Motor neuron (in vitro differentiated cells): ENCODE data around the gene KLC1. TPM values are rescaled to one million over a fixed set of nuclear protein-coding genes. Genes with fewer than 3 reads are reported as not detected.

Source experiments
- ATAC-seq, 8 experiments: fragments of 200-7000 bp; cut with Tn5 transposase; replicated peaks in 6 of 8; 2 replicates each; pipeline ENCODE4 v1.8.0; 2021; ENCODE audit warnings: mild to moderate bottlenecking in 8 of 8, moderate library complexity in 8 of 8
- H3K27ac ChIP-seq, 2 donors: fragments of 250-450 bp; sonication (Bioruptor Pico); 2 replicates each; pipeline ENCODE4 v1.9.0; 2021; ENCODE audit warnings: antibody characterized with exemption in 2 of 2, mild to moderate bottlenecking in 2 of 2, moderate library complexity in 1 of 2
- H3K4me1 ChIP-seq, 2 donors: fragments of 250-450 bp; sonication (Bioruptor Pico); replicated peaks in 1 of 2; 2 replicates each; pipeline ENCODE4 v1.6.1; 2021; ENCODE audit warnings: antibody characterized with exemption in 2 of 2, mild to moderate bottlenecking in 2 of 2, moderate library complexity in 1 of 2
- H3K4me3 ChIP-seq, 5 donors: fragments of 250-450 bp; sonication (Bioruptor Pico); 2 replicates each; pipeline ENCODE4 v1.9.0; 2021; ENCODE audit warnings: antibody characterized with exemption in 5 of 5, mild to moderate bottlenecking in 5 of 5, moderate library complexity in 4 of 5
- WGBS, 10 experiments: fragments of 450-650 bp; shearing (Covaris generic); methylation state at CpG; one replicate each; pipeline ENCODE4 v1.0.0; 2022; 5-methylcytosine and 5-hydroxymethylcytosine counted together
- in situ Hi-C, 9 experiments: fragments of 400-800 bp; cut with MboI; loops; one replicate each; pipeline ENCODE4 v1.15.0; 2021; ENCODE audit warnings: low sequenced_read_pairs in 9 of 9, low pct_unique_long_range_greater_than_20kb in 2 of 9; ENCODE audit not compliant: unreplicated experiment in 9 of 9
- total RNA-seq, 8 experiments: library from RNA; unstranded; fragments of 300-600 nt; gene quantifications; 2 replicates each; pipeline versions ENCODE4 v1.2.3 to v1.2.4, GENCODE V29; 2022

KLC1 gene
- total RNA-seq, 8 experiments from 2014 or later = 88.3 to 298 (median 254) TPM

DNA sequence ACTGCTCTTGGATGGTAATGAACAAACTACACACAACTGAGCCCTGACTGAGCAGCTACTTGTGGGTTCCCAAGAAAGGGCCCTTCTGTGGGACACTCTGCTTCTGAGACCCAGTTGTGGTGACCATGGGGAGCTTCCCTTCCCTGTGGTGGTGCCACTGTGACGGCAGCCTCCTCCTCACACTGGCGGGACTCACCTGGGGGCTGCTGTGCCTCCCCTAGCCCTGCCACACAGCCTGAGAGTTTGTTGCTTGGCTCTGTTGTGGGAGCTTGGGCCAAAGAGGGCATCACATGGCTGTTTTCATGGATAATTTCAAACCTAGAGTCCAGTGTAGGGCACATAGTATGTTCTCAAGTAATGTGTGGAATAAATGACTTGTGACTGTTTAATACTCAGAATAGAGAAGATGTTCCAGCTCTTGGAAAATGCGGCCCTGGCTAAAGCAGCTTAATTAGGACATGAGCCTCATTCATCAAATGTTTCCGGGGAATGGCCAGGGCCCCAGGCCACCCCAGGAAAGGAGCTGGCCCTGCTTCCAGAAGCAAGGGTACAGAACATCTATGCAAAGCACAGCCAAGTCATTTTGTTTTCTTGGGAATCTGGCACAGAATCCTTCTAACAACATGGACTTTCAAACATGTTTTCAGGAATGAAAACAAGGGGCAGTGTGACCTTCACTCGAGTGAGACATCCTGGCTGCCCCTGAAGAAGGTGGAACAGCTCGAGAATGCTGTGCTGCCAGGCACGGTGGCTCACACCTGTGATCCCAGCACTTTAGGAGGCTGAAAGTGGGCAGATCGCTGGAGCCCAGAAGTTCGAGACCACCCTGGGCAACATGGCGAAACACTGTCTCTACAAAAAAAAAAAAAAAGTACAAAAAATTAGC, 107.8 kb downstream of the KLC1 start:
- in situ Hi-C loops = no loop called here
- 40 to 100% (median 91%) methylated on average over 1 to 6 of the region's 10 CpGs; no CpG with 5 or more reads in 2 of the 10 experiments for WGBS, 10 experiments
- ATAC-seq = no peak
- Histone ChIP-seq H3K4me1 (no peaks in the 10 kb centered on the region), H3K4me3 (no peak overlapping the region), H3K27ac (no peak overlapping the region)

DNA sequence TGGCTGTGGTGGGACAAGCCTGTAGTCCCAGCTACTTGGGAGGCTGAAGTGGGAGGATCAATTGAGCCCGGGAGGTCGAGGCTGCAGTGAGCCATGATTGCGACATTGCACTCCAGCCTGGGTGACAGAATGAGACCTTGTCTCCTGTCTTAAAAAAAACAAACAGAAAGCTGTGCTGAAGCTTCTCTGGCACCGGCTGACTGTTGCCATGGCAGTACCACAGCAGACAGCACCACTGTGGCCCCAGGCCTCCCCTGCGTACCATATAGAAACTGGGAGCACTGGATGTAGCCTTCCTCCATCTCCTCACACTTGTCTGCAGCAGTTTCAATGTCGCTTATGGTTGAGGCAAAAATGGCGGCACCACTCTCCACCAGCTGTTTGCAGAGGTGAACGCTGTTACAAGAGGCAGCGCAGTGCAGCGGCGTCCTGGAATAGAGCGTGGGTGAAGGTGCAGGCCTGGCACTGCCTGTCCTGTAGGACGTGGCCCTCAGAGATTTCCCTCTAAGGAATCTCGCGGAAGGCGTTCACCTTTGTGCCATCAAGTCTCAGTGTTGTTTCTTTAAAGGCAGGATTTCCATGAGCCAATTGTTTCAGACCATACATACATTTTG, 108.5 kb downstream of the KLC1 start:
- 67 to 96% (median 93%) methylated on average over 3 to 15 of the region's 16 CpGs; no CpG with 5 or more reads in 3 of the 10 experiments for WGBS, 10 experiments
- Histone ChIP-seq H3K27ac (no peak overlapping the region), H3K4me3 (no peak overlapping the region), H3K4me1 (no peaks in the 10 kb centered on the region)
- in situ Hi-C loops = no loop called here
- ATAC-seq = no peak

DNA sequence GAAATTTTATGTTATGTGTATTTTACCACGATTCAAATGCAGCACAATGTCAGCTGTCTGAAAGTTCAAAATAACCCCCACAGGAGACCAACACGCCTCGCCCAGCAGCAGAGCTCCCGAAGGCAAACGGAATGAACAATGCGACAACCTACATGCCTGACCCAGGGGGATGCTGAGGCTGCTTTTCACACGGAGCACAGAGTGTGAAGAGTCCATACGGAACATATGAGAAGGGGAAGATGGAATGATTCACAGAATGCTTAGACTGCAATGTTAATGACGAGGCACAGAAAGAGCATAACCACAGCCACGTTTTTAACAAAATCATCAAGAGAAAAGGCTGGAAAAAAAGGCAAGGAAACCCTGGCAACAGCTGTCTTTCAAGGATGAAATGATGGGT, 109.2 kb downstream of the KLC1 start:
- peak in 3 of 8 experiments; percentile 15 to 23 (median 18) for ATAC-seq
- H3K4me3 ChIP-seq = no peak overlapping the region
- H3K4me1 ChIP-seq = no peaks in the 10 kb centered on the region
- in situ Hi-C loops = no loop called here
- H3K27ac ChIP-seq = no peak overlapping the region
- 0 to 92% (median 75%) methylated on average over 1 to 9 of the region's 10 CpGs for WGBS, 10 experiments

DNA sequence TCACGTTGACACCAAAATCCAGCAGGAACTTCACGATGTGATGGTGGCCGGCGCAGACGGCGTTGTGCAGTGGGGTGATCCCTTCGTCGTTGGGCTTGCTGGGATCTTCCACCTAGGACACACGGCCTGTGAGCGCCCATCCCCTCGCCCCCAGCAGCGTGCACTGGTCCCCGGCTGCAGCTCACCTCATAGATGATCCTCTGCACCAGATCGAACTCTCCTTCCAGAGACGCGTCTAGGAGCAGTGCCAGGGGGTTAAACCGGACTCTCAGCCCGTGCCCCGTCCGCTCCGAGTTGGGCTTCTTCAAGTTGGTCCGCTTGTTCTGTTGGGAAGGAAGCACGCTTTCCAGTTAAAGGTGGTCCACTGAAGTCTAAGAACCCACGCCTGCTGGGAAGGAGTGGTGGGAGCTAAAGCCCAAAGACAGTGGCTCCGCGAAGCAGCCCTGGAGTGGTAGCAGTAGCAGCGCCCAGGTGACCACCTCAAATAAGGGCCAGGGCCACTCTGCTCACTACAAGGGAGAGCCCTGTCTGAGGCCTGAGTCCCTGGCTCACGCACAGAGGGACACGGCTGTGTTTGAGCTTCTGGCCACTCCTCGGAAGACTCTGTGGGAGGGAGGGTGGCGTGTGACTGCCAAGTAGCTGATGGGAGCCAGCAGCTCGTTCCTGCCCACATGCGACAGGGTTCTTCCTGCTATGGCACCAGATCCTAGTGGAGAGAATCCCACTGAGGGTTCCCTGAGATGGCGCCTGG, 109.9 kb downstream of the KLC1 start:
- in situ Hi-C loops = no loop called here
- Histone ChIP-seq H3K4me1 (no peaks in the 10 kb centered on the region), H3K27ac (no peak overlapping the region), H3K4me3 (no peak overlapping the region)
- WGBS, 10 experiments = 50 to 100% (median 87%) methylated on average over 2 to 26 of the region's 34 CpGs; no CpG with 5 or more reads in 2 of the 10 experiments
- ATAC-seq = no peak

DNA sequence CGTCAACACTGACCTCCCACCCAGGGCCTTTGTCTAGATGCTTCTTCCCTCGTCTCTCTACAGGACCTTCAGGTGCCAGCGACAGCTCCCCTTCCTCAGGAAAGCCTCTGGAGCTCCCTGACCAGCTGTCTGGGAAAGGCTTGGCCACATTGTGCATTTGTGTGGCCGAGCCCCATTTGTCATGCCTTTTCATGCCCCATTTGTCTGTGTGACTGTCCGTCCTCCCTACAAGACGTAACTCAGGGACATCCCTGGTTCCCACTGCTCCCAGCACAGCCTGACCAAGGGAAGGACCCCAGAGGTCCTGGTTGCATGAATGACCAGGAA, 110.4 kb downstream of the KLC1 start:
- in situ Hi-C loops = no loop called here
- no peak for ATAC-seq
- Histone ChIP-seq H3K4me1 (no peaks in the 10 kb centered on the region), H3K27ac (no peak overlapping the region), H3K4me3 (no peak overlapping the region)
- WGBS, 10 experiments = 67 to 100% (median 100%) methylated on average over 1 to 2 of the region's 6 CpGs; no CpG with 5 or more reads in 5 of the 10 experiments

DNA sequence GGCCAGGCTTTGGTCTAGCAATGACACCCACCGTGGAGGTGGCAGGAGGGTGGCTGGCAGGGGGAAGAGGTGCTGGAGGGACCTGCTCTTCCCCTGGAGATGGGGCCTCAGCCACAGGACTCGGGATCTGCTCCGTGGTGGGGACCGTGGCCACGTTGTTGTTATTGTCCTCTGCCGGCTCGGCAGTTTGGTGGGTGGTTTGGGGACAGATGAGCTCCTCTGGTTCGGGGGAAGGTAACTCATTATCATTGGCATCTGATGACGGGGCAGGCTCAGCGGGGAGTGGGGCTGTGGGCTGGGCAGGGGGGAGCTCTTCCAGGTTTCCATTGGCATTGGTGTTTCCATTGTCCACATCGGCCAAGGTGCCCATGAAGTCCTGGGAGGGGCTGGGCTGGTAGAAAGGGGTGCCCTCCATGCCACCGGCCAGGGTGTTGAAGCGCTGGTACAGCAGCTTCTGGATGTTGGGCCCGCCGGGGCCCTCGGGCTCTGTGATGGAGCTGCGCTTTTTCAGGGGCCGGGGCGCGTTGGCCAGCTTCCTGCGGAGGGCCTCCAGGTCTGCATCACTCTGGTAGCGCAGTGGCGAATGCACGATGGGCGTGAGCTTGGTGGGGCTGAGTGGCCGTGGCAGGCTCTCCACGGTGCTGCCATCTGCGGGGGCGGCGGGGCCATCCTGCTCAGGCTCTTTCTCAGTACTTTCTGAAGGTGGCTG, 110.9 kb downstream of the KLC1 start:
- Histone ChIP-seq H3K27ac (no peak overlapping the region), H3K4me3 (no peak overlapping the region), H3K4me1 (no peaks in the 10 kb centered on the region)
- no peak for ATAC-seq
- 100% methylated on average over 3 to 4 of the region's 30 CpGs; no CpG with 5 or more reads in 8 of the 10 experiments for WGBS, 10 experiments
- in situ Hi-C loops = no loop called here

DNA sequence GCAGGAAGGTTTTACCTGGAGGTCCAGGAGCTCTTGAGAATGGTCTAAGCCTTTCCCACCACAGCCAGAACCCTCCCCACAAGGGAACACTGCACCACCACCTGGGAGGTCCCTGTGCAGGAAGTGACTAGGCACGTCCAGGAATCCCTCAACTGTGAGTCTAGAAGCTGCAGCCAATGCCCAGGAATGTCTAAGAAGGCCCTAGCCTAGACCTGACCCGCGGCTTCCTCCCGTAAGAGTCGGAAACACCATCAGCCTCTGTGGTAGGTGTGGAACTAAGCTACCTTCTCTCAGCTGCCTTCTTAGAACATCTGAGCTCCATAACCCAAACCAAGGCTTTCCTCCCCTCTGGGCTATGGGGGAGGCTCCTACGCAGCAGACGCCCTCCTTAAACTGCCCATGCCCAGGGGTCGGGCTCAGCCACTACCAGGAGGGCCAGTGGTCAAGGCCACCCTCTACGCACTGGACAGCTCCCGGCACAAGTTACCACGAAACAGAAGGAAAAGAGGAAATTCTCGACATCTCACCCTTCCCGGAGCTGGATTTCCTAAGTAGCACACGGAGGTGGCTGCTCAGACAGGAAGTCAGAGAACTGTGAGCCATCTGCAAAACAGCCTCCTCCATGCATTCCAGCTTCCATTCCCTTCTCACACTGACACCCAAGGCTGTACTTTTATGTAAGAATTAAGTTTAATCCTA, 112.1 kb downstream of the KLC1 start:
- no peak overlapping the region for H3K27ac ChIP-seq
- 80 to 95% (median 90%) methylated on average over 1 to 12 of the region's 14 CpGs; no CpG with 5 or more reads in 5 of the 10 experiments for WGBS, 10 experiments
- no peaks in the 10 kb centered on the region for H3K4me1 ChIP-seq
- ATAC-seq = no peak
- no peak overlapping the region for H3K4me3 ChIP-seq
- in situ Hi-C loops = no loop called here

DNA sequence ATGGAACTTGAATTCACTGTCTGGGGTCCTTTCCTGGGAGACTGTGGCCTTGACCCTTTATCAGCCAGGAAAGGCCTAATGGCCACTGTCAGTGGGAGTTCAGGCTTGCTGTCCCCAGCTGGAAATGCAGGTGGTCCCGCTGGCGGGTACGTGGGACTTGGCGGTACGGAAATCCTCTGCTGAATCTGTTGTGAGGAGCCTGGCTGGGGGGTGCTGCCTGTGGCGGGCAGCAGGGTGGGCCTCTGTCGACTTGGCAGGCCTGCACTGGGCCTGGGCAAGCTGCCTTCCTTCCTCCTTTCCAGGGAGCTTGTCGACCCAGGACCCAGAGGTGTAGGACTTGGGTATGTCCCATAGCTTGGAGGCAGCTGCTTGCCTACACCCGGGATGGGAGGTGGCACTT, 112.9 kb downstream of the KLC1 start:
- no peak for ATAC-seq
- in situ Hi-C loops = no loop called here
- 93 to 100% (median 95%) methylated on average over 3 to 5 of the region's 9 CpGs; no CpG with 5 or more reads in 7 of the 10 experiments for WGBS, 10 experiments
- Histone ChIP-seq H3K27ac (no peak overlapping the region), H3K4me3 (no peak overlapping the region), H3K4me1 (no peaks in the 10 kb centered on the region)

DNA sequence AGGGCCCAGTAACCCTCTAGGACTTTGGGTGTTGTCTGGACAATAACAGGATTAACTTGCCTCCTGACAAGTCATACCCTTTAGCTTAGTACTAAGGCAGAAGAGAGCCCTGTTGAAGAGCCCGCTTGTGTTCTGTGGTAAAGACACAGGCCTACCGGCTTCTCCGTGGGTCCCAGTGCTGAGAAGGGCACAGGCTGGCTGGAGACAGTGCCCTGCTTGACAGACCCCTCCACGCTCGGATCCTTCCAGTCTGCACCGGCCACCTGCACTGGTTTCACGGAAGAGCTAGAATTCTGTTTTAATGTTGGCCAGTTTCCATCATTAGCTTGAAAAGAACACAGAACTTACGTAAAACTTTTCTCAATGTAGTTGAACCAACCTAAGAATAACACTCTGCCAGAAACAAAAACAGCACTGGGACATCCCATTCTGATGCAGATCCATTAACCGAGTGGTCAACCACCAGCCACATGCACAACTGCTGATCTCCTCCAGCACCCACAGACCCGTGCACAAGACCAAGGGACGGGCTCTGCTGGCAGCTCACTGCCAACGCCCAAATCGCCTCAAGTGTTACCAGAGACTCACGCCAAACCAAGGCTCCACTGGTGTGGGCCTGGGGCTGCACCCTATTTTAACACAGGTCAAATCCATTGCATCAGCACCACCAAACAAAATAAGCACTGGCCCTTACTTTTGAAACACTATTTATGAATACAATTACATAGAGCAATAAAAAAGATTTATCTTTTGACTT, 113.7 kb downstream of the KLC1 start:
- Histone ChIP-seq H3K27ac (no peak overlapping the region), H3K4me3 (no peak overlapping the region), H3K4me1 (no peaks in the 10 kb centered on the region)
- 80 to 100% (median 90%) methylated on average over 3 to 12 of the region's 14 CpGs; no CpG with 5 or more reads in 2 of the 10 experiments for WGBS, 10 experiments
- no peak for ATAC-seq
- in situ Hi-C loops = no loop called here

DNA sequence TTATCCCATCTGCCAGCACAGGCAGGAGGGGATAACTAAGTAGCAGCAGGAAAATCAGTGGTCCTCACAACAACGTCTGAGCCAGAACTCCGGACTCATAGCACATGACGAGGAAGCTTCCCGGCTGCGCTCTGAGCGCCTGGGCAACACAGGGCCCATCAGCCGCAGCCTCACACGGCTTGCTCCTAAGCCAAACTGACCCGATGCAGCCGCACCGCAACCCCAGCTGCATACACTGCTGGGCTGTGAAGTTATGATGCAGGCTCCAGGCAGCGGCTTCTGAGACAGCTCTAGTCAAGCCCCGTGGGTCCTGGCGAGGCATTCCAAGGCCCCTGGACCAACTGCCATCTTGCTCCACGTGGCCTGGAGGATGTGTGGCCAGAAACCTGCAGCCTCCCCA, 114.7 kb downstream of the KLC1 start:
- no peak for ATAC-seq
- WGBS, 10 experiments = 0 to 100% (median 78%) methylated on average over 1 to 7 of the region's 15 CpGs; no CpG with 5 or more reads in 6 of the 10 experiments
- Histone ChIP-seq H3K4me1 (no peaks in the 10 kb centered on the region), H3K27ac (no peak overlapping the region), H3K4me3 (no peak overlapping the region)
- in situ Hi-C loops = no loop called here

DNA sequence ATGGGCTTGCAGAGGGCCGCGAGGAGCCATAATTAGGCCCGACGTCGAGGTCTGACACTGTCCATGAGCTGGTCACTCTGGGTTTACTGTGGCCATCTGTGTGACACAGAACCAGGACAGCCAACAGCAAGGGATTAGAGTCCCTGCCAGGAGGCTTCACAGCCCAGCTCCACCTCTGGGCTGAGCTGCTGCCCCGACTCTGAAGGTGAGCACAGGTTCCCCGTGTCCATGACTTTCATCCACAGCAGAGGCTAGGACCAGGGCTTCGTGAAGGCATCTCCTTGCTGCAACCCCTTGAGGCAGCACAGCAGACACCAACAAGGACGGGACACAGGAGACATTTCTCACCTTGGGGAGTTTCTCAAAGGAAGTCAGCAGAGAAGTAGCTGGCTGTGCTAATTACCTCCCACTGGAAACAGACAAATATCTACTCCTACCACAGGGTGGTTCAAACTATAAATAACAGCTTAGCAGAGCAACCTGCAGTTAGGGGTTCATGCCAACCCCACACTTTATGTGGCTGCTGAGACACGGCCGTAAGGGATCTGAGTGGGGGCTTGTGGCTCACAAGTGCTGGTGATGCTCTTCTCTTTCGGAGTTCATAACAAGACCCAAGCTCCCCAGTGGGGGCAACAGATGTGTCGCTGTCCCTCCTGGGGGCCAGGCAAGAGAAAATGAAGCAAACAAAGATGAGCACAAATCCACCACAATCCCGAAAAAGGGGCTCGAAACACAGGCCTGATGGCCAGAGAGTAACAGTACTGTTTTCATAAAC, 115.8 kb downstream of the KLC1 start:
- no peak for ATAC-seq
- Histone ChIP-seq H3K27ac (no peak overlapping the region), H3K4me1 (no peaks in the 10 kb centered on the region), H3K4me3 (no peak overlapping the region)
- in situ Hi-C loops = no loop called here
- WGBS, 10 experiments = 60 to 100% (median 89%) methylated on average over 1 to 6 of the region's 15 CpGs; no CpG with 5 or more reads in 3 of the 10 experiments
